ENCODE data around the gene CD3G.

GRCh38 chr11:118305726-118306125, 38.4 kb upstream of the CD3G start:
- no peak for TF ChIP-seq CTCF (IDR thresholded peaks at IDR 0.05)
- TF ChIP-seq POLR2A (IDR thresholded peaks at IDR 0.05): no peak

All from adrenal gland (tissue), 5 donors.